IMR-90 (cell line): Measurements from ENCODE around the gene OST4. TPM values are rescaled to one million over a fixed set of nuclear protein-coding genes. Genes with fewer than 3 reads are reported as not detected.

Experiments used
- ATAC-seq: fragments of 200-7000 bp; cut with Tn5 transposase; 2 replicates; pipeline ENCODE4 v1.9.1; 2020; ENCODE audit warnings: low read depth, mild to moderate bottlenecking, moderate library complexity
- BruUV-seq: library from RNA; stranded (reverse); fragments of 400-500 nt; replicated peaks from 2 replicates; lab custom pipeline; 2021; lab: Mats Ljungman, UMichigan
- CTCF ChIA-PET: fragments of 300-600 bp; formaldehyde crosslinking; extraction: SDS; loops from one replicate; lab custom pipeline; 2021; ENCODE audit warnings: antibody characterized with exemption; lab: Yijun Ruan, JAX
- POLR2A ChIA-PET: fragments of 300-600 bp; sonication (Branson Sonifier 250); formaldehyde crosslinking; loops from one replicate; lab custom pipeline; 2022; ENCODE audit warnings: antibody characterized with exemption; ENCODE audit not compliant: unreplicated experiment; lab: Charles Lee
- DNase-seq: peaks from one replicate; pipeline ENCODE4 v3.0.0; 2013
- H2AFZ ChIP-seq: replicated peaks from 2 replicates; pipeline ENCODE3; 2013; ENCODE audit warnings: low read length, mild to moderate bottlenecking; ENCODE audit not compliant: poor library complexity
- H2AK5ac ChIP-seq: 2 replicates; pipeline ENCODE4 v1.6.1; 2013; ENCODE audit warnings: low read depth, low read length, inconsistent platforms
- H2AK9ac ChIP-seq: replicated peaks from 2 replicates; pipeline ENCODE3; 2013; ENCODE audit warnings: mild to moderate bottlenecking, low read depth, low read length, moderate library complexity; ENCODE audit not compliant: poor library complexity
- H2BK120ac ChIP-seq: 2 replicates; pipeline ENCODE4 v1.6.1; 2013; ENCODE audit warnings: low read depth, low read length, inconsistent platforms
- H2BK15ac ChIP-seq: 3 replicates; pipeline ENCODE4 v1.6.1; 2013; ENCODE audit warnings: low read depth, low read length, inconsistent platforms
- H2BK20ac ChIP-seq: 2 replicates; pipeline ENCODE4 v1.6.1; 2013; ENCODE audit warnings: low read depth, mild to moderate bottlenecking, inconsistent platforms, low read length, moderate library complexity
- H2BK5ac ChIP-seq: 2 replicates; pipeline ENCODE4 v1.6.1; 2013; ENCODE audit warnings: mild to moderate bottlenecking, low read depth, low read length, inconsistent platforms; ENCODE audit not compliant: poor library complexity, severe bottlenecking
- H3K14ac ChIP-seq: replicated peaks from 2 replicates; pipeline ENCODE4 v1.6.1; 2013; ENCODE audit warnings: low read depth, low read length, inconsistent platforms
- H3K18ac ChIP-seq: 2 replicates; pipeline ENCODE4 v1.6.1; 2013; ENCODE audit warnings: low read depth, low read length, control low read depth
- H3K23ac ChIP-seq: 2 replicates; pipeline ENCODE4 v1.6.1; 2013; ENCODE audit warnings: low read depth, low read length, inconsistent platforms
- H3K27ac ChIP-seq: 2 replicates; pipeline ENCODE4 v1.5.1; 2013; ENCODE audit warnings: mild to moderate bottlenecking, control low read depth, low read length; ENCODE audit not compliant: insufficient read depth
- H3K27me3 ChIP-seq: 2 replicates; pipeline ENCODE4 v1.6.1; 2013; ENCODE audit warnings: low read length; ENCODE audit not compliant: control insufficient read depth, insufficient read depth
- H3K36me3 ChIP-seq: 2 replicates; pipeline ENCODE4 v1.6.1; 2013; ENCODE audit warnings: low read length, mixed read lengths; ENCODE audit not compliant: control insufficient read depth, insufficient read depth
- H3K4ac ChIP-seq: 2 replicates; pipeline ENCODE4 v1.6.1; 2013; ENCODE audit warnings: low read depth, low read length, inconsistent platforms
- H3K4me1 ChIP-seq: 2 replicates; pipeline ENCODE4 v1.6.1; 2013; ENCODE audit warnings: low read length, mixed read lengths; ENCODE audit not compliant: control insufficient read depth, insufficient read depth
- H3K4me2 ChIP-seq: 2 replicates; pipeline ENCODE4 v1.6.1; 2013; ENCODE audit warnings: low read depth, mild to moderate bottlenecking, control low read depth, low read length, moderate library complexity
- H3K4me3 ChIP-seq: 2 replicates; pipeline ENCODE4 v1.5.1; 2013; ENCODE audit warnings: low read depth, mild to moderate bottlenecking, control low read depth, low read length, moderate library complexity; ENCODE audit not compliant: insufficient read depth
- H3K56ac ChIP-seq: 2 replicates; pipeline ENCODE4 v1.6.1; 2013; ENCODE audit warnings: low read length, inconsistent platforms; ENCODE audit not compliant: insufficient read depth; ENCODE audit errors: extremely low read depth
- H3K79me1 ChIP-seq, 2 experiments: 2 replicates each; pipeline ENCODE4 v1.6.1; 2013; ENCODE audit warnings: low read length in 2 of 2, inconsistent platforms in 1 of 2, low read depth in 1 of 2
- H3K9ac ChIP-seq: 2 replicates; pipeline ENCODE4 v1.6.1; 2013; ENCODE audit warnings: low read depth, low read length, control low read depth
- H3K9me1 ChIP-seq: 2 replicates; pipeline ENCODE4 v1.6.1; 2013; ENCODE audit warnings: low read length, inconsistent platforms; ENCODE audit not compliant: insufficient read depth
- H3K9me3 ChIP-seq: 2 replicates; pipeline ENCODE4 v1.6.1; 2013; ENCODE audit warnings: low read length; ENCODE audit not compliant: control insufficient read depth, insufficient read depth
- H4K20me1 ChIP-seq: 2 replicates; pipeline ENCODE4 v1.6.1; 2013; ENCODE audit warnings: low read length, inconsistent platforms; ENCODE audit not compliant: insufficient read depth
- H4K5ac ChIP-seq: 2 replicates; pipeline ENCODE4 v1.6.1; 2013; ENCODE audit warnings: mild to moderate bottlenecking, low read depth, low read length, control low read depth
- H4K8ac ChIP-seq, 2 experiments: 2 replicates each; pipeline ENCODE4 v1.6.1; 2013; ENCODE audit warnings: low read depth in 2 of 2, low read length in 2 of 2, control low read depth in 1 of 2, inconsistent platforms in 1 of 2
- H4K91ac ChIP-seq: 2 replicates; pipeline ENCODE4 v1.6.1; 2013; ENCODE audit warnings: low read depth, low read length, inconsistent platforms; ENCODE audit not compliant: insufficient read depth
- CHD1 ChIP-seq: IDR thresholded peaks from 2 replicates; pipeline ENCODE4 v1.6.1; 2012; ENCODE audit warnings: low read depth, low read length, improper control_type of control experiment
- CTCF ChIP-seq: conservative IDR thresholded peaks from 2 replicates; pipeline ENCODE4 v1.5.1; 2012; ENCODE audit warnings: mild to moderate bottlenecking, low read depth, low read length, improper control_type of control experiment
- ELK1 ChIP-seq: fragments of 150-350 bp; IDR thresholded peaks from 2 replicates; pipeline ENCODE4 v1.6.1; 2016; ENCODE audit warnings: low read depth, mild to moderate bottlenecking, low read length, moderate library complexity, borderline replicate concordance
- FOS ChIP-seq: fragments of 150-350 bp; IDR thresholded peaks from 2 replicates; pipeline ENCODE4 v1.6.1; 2016; ENCODE audit warnings: low read depth, low read length
- MAFK ChIP-seq: IDR thresholded peaks from 2 replicates; pipeline ENCODE4 v1.6.1; 2012; ENCODE audit warnings: low read depth, low read length, improper control_type of control experiment
- MXI1 ChIP-seq: IDR thresholded peaks from 2 replicates; pipeline ENCODE4 v1.6.1; 2012; ENCODE audit warnings: low read depth, mild to moderate bottlenecking, low read length, moderate library complexity, borderline replicate concordance
- NFE2L2 ChIP-seq: fragments of 150-350 bp; IDR thresholded peaks from 2 replicates; pipeline ENCODE4 v1.6.1; 2016; ENCODE audit warnings: low read depth, mild to moderate bottlenecking, low read length
- RCOR1 ChIP-seq: IDR thresholded peaks from 2 replicates; pipeline ENCODE4 v1.6.1; 2012; ENCODE audit warnings: mild to moderate bottlenecking, low read length, improper control_type of control experiment; ENCODE audit not compliant: insufficient replicate concordance
- WGBS, 2 experiments: methylation state at CpG; one replicate each; pipeline versions ENCODE4 v1.1.5 to v1.1.7; 2013; ENCODE audit warnings: missing lambda C conversion rate in 2 of 2; ENCODE audit not compliant: insufficient read length in 1 of 2; ENCODE audit errors: extremely low coverage in 2 of 2; 5-methylcytosine and 5-hydroxymethylcytosine counted together
- dilution Hi-C: fragments of 300-500 bp; cut with HindIII; formaldehyde crosslinking; loops from one replicate; pipeline ENCODE4 v1.14.3; 2018; ENCODE audit warnings: low sequenced_read_pairs; ENCODE audit not compliant: unreplicated experiment
- in situ Hi-C: fragments of 300-500 bp; cut with MboI; formaldehyde crosslinking; loops from 3 replicates; pipeline ENCODE4 v1.14.3; 2019; ENCODE audit warnings: low sequenced_read_pairs, inconsistent platforms, mixed read lengths
- intact Hi-C: fragments of 100-400 bp; cut with micrococcal nuclease; formaldehyde crosslinking; loops from 2 replicates; pipeline ENCODE4 v1.10.0; 2022
- polyA plus RNA-seq, 3 experiments: library from polyadenylated mRNA; depleted of rRNA; stranded (reverse); fragments of >200 nt; gene quantifications; 2 replicates each; pipeline ENCODE4 v1.2.3, GENCODE V29; 2012; ENCODE audit warnings: low replicate concordance in 1 of 3
- total RNA-seq: library from RNA; depleted of rRNA; stranded (reverse); fragments of >200 nt; gene quantifications from 2 replicates; pipeline ENCODE4 v1.2.3, GENCODE V29; 2012

OST4 gene
- total and polyA plus RNA-seq, 2 of the 4 experiments (the other 2 are of a cell fraction), result 386 to 806 TPM

- Histone ChIP-seq H2BK20ac (no peak overlapping the region), H3K4ac (no peak overlapping the region), H3K4me1 (no peaks in the 10 kb centered on the region), H4K8ac (no peak overlapping the region), H2BK120ac (no peak overlapping the region), H3K23ac (no peak overlapping the region), H3K27ac (no peak overlapping the region), H4K5ac (no peak overlapping the region), H4K20me1 (no peaks in the 10 kb centered on the region; the same call in none of the 2 replicates), H3K4me3 (no peak overlapping the region), H2BK15ac (no peak overlapping the region), H3K56ac (no peak overlapping the region), H3K9me1 (peaks cover 8% of the 10 kb centered on the region), H2AK5ac (no peak overlapping the region), H3K14ac (no peak overlapping the region), H4K91ac (no peak overlapping the region), H3K9me3 (no peaks in the 10 kb centered on the region), H2BK5ac (no peak overlapping the region), H3K36me3 (peaks cover 43% of the 10 kb centered on the region), H3K9ac (no peak overlapping the region), H2AFZ (no peak overlapping the region), H2AK9ac (no peak overlapping the region), H3K79me1 (peaks cover 6 to 28% of the 10 kb centered on the region in 2 experiments; a peak in 2 of 4 replicates), H3K27me3 (no peaks in the 10 kb centered on the region), H3K18ac (no peak overlapping the region), H3K4me2 (no peak overlapping the region)
- ATAC-seq (no peak), DNase-seq (no peak)
- in situ Hi-C loops, result no loop called here
- intact Hi-C loops, result no loop called here
- CTCF ChIA-PET, result interaction anchor here (0.6 kb wide), 1 partner anchor 96 kb away, joined by 6 read pairs; no protein-coding TSS in a partner anchor
- POLR2A ChIA-PET, result interaction anchor here (1.0 kb wide), 2 partner anchors 10 to 12 kb away, joined by 3 read pairs; no protein-coding TSS in a partner anchor
- WGBS, 2 experiments, result 92% methylated on average over 4 of the region's 10 CpGs; no CpG with 5 or more reads in 1 of the 2 experiments
- no TSS peak for BruUV-seq
- dilution Hi-C loops, result no loop called here
- no peak for TF ChIP-seq FOS
- no peak for TF ChIP-seq NFE2L2
- no peak for TF ChIP-seq CTCF
- no peak for TF ChIP-seq MXI1
- no peak for TF ChIP-seq ELK1
- no peak for TF ChIP-seq MAFK
- no peak for TF ChIP-seq RCOR1
- no peak for TF ChIP-seq CHD1
Measured at GRCh38 chr2:27058210-27058609, 13.2 kb downstream of the OST4 start.
